HepG2 (cell line): ENCODE data around the gene CACNG4. TPM values are rescaled to one million over a fixed set of nuclear protein-coding genes. Genes with fewer than 3 reads are reported as not detected.

ENCODE experiments used
- AFF4 ChIP-seq: sonication (generic); formaldehyde crosslinking; IDR thresholded peaks from 2 replicates; pipeline ENCODE4 v1.4.0; 2020; ENCODE audit warnings: missing genetic modification reagents
- ARHGAP35 ChIP-seq: sonication (generic); formaldehyde crosslinking; IDR thresholded peaks from 2 replicates; pipeline ENCODE4 v1.9.0; 2022; ENCODE audit warnings: mild to moderate bottlenecking, inconsistent platforms, moderate library complexity, missing genetic modification reagents, borderline replicate concordance
- BCL6 ChIP-seq: IDR thresholded peaks from 2 replicates; pipeline ENCODE4 v1.6.1; 2016; ENCODE audit warnings: missing genetic modification reagents, missing compliant biosample characterization
- CCAR2 ChIP-seq: fragments of 200-400 bp; formaldehyde crosslinking; optimal IDR thresholded peaks from 2 replicates; pipeline ENCODE3; 2018; ENCODE audit warnings: low read depth, mild to moderate bottlenecking, low read length, moderate library complexity
- CHD4 ChIP-seq: fragments of 200-600 bp; sonication (generic); IDR thresholded peaks from 2 replicates; pipeline ENCODE4 v1.7.0; 2017; ENCODE audit warnings: mild to moderate bottlenecking, low read length, borderline replicate concordance
- ESRRA ChIP-seq: sonication (generic); formaldehyde crosslinking; IDR thresholded peaks from 2 replicates; pipeline ENCODE4 v1.5.1; 2020; ENCODE audit warnings: mild to moderate bottlenecking, low read depth, missing genetic modification reagents
- GMEB1 ChIP-seq: sonication (generic); formaldehyde crosslinking; IDR thresholded peaks from 2 replicates; pipeline ENCODE4 v1.5.1; 2020; ENCODE audit warnings: missing genetic modification reagents, mild to moderate bottlenecking, borderline replicate concordance
- KAT7 ChIP-seq: IDR thresholded peaks from 2 replicates; pipeline ENCODE4 v1.6.1; 2018; ENCODE audit warnings: borderline replicate concordance, missing compliant biosample characterization
- MIER3 ChIP-seq: IDR thresholded peaks from 2 replicates; pipeline ENCODE4 v1.6.1; 2016; ENCODE audit warnings: missing compliant biosample characterization, borderline replicate concordance
- MTA1 ChIP-seq: sonication (generic); formaldehyde crosslinking; IDR thresholded peaks from 2 replicates; pipeline ENCODE4 v1.4.0; 2020; ENCODE audit warnings: missing genetic modification reagents, mild to moderate bottlenecking, borderline replicate concordance
- PAXIP1 ChIP-seq: sonication (generic); formaldehyde crosslinking; conservative IDR thresholded peaks from 2 replicates; pipeline ENCODE4 v1.4.0; 2020; ENCODE audit warnings: mild to moderate bottlenecking, missing genetic modification reagents, moderate library complexity
- SP140L ChIP-seq: sonication (generic); formaldehyde crosslinking; IDR thresholded peaks from 2 replicates; pipeline ENCODE4 v1.4.0; 2020; ENCODE audit warnings: missing genetic modification reagents, borderline replicate concordance
- TRAFD1 ChIP-seq: sonication (generic); formaldehyde crosslinking; IDR thresholded peaks from 2 replicates; pipeline ENCODE4 v1.5.1; 2020; ENCODE audit warnings: missing genetic modification reagents, mild to moderate bottlenecking, borderline replicate concordance
- TSC22D2 ChIP-seq: sonication (generic); formaldehyde crosslinking; IDR thresholded peaks from 2 replicates; pipeline ENCODE4 v1.5.1; 2020; ENCODE audit warnings: missing genetic modification reagents, mild to moderate bottlenecking, borderline replicate concordance
- ZNF138 ChIP-seq: sonication (generic); formaldehyde crosslinking; IDR thresholded peaks from 2 replicates; pipeline ENCODE4 v1.5.0; 2020; ENCODE audit warnings: mild to moderate bottlenecking, low read depth, missing genetic modification reagents
- ZNF530 ChIP-seq: sonication (generic); formaldehyde crosslinking; IDR thresholded peaks from 2 replicates; pipeline ENCODE4 v1.5.0; 2020; ENCODE audit warnings: low read depth, mild to moderate bottlenecking, missing genetic modification reagents
- ZNF562 ChIP-seq: sonication (generic); formaldehyde crosslinking; IDR thresholded peaks from 2 replicates; pipeline ENCODE4 v1.8.0; 2022; ENCODE audit warnings: missing genetic modification reagents, borderline replicate concordance
- polyA plus RNA-seq, 8 experiments: library from polyadenylated mRNA; depleted of rRNA in 3 of 8; stranded (reverse) in 7 of 8; unstranded in 1 of 8; fragments of >200 nt; fragmentation: Illumina TruSeq in 4 of 8; extraction: Trizol in 4 of 8; gene quantifications; 2 replicates each; pipeline versions ENCODE4 v1.2.1 to v1.2.3, GENCODE V29; 2011 to 2016; ENCODE audit warnings: low read depth in 4 of 8, missing spikeins in 1 of 8, mixed read lengths in 1 of 8; ENCODE audit not compliant: insufficient read depth in 1 of 8
- total RNA-seq, 5 experiments: library from RNA; depleted of rRNA; stranded (reverse); fragments of >200 nt; fragmentation: Illumina TruSeq; extraction: Trizol; gene quantifications; 2 replicates each; pipeline ENCODE4 v1.2.3, GENCODE V29; 2016; ENCODE audit warnings: low read depth in 1 of 5
- TF ChIP-seq, protein P1 (sequence below): sonication (generic); formaldehyde crosslinking; IDR thresholded peaks from 2 replicates; pipeline ENCODE4 v1.4.0; 2020; ENCODE audit warnings: mild to moderate bottlenecking, missing genetic modification reagents

Gene CACNG4
- total and polyA plus RNA-seq, 2 of the 13 experiments (the other 11 are each of a cell fraction or from before 2014, with no cell fraction given): 0.09 TPM

GRCh38 chr17:67076290-67076689 lies 111.8 kb downstream of the CACNG4 start (continued):
- TF ChIP-seq PAXIP1 (CRISPR knock-in tag) (peak; percentile 64), MIER3 (CRISPR knock-in tag) (peak; percentile 64; the same call in 1 of the 2 replicates), ESRRA (CRISPR knock-in tag) (no peak), KAT7 (no peak), GMEB1 (no peak), ZNF138 (CRISPR knock-in tag) (no peak), MTA1 (CRISPR knock-in tag) (no peak), TRAFD1 (no peak), CCAR2 (no peak), ZNF530 (CRISPR knock-in tag) (no peak), CHD4 (no peak), BCL6 (CRISPR knock-in tag) (peak; percentile 53; the same call in 1 of the 2 replicates), ZNF562 (no peak), SP140L (no peak), TSC22D2 (CRISPR knock-in tag) (no peak; the same call in 1 of the 2 replicates), AFF4 (CRISPR knock-in tag) (no peak), ARHGAP35 (CRISPR knock-in tag) (no peak)
- TF ChIP-seq, protein P1, sequence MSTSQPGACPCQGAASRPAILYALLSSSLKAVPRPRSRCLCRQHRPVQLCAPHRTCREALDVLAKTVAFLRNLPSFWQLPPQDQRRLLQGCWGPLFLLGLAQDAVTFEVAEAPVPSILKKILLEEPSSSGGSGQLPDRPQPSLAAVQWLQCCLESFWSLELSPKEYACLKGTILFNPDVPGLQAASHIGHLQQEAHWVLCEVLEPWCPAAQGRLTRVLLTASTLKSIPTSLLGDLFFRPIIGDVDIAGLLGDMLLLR: no peak
